T1000 (cell line): ENCODE measurements around the gene RALGPS1.

Experiments
- DNase-seq: peaks from one replicate; lab custom pipeline; 2025; ENCODE audit warnings: mixed read lengths; lab: John Stamatoyannopoulos, UW

The RALGPS1 gene

GRCh38 chr9:127256324-127256723 is 341.7 kb downstream of the RALGPS1 start:
- DNase-seq = no peak

DNA sequence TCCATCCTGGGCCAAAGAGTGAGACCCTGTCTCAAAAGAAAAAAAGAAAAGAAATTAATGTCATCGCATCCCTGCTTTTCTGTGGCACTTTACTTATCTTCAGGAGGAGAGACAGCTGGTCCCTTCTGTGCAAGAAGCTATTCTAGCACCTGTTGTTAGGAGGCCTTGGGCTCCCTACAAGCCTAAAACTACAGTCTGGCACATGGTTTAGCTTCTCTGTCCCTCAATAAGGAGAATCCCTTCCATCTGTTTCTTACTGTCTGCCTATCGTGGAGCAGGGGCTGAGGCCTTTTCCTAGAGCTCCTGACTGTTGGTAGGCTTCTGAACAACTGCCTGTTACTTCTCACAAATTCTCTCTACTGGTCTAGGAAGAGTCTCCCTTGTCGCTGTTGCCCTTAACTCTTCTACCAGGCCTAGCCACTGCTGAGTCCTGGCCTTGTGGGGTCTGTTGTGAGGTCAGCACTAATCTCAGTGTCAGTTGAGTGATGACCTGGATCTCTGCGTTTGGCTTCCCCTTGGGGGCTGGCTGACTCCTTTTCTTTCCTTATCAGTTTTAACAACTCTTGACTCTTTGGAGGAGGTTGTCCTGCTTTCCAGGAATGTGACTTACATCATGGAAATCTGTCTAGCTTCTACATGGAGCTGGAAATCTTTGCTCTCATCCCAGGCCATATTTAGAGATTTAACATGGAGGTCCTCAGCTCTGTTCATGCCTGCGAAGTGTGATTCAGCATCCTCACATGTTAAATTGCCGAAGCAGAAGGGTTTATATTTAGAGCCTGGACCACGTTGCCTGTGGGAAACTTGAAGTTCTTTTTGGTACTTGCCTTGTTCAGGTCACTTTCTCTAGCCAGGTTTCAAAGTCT is 344.3 kb downstream of the RALGPS1 start:
- DNase-seq = no peak

GRCh38 chr9:127262602-127263001 is 348.0 kb downstream of the RALGPS1 start:
- DNase-seq = no peak

DNA sequence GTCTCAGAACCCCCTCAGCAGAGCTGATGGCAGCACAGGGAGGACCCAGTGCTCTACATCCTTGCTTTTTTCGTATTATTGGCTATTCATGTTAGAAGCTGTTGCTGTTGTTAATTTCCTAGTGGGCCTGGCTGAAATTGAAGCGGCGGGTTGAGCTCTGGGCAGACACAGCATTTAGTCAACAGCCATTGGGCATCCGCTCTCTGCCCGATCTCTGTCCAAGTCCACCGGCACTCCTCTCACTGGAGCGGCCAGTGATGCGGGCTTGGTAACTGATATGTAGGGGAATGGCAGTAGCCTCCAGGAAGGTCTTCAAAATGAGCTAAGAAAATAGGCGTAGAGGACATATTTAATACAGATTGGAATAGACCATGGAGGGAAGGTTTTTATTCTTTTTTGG is 348.7 kb downstream of the RALGPS1 start:
- no peak for DNase-seq

DNA sequence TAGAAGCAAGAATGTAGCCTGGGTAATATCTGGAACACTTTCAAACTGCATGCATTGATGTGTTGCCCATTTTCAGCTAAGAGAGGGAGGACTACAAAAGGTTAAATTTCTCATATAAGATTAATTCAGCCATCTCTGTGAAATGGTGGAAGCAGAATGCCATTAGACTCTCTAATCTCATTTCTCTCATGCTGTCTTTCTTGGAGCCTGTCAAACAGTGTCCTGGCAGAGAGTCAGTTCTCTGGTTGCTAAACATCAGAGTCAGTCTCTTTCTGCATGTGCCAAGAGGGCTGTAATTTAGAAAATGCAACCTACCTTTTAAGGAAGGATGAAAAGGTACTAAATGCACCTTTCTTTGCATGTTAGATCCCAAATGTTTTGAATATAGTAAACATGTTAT is 349.1 kb downstream of the RALGPS1 start:
- DNase-seq = no peak

DNA sequence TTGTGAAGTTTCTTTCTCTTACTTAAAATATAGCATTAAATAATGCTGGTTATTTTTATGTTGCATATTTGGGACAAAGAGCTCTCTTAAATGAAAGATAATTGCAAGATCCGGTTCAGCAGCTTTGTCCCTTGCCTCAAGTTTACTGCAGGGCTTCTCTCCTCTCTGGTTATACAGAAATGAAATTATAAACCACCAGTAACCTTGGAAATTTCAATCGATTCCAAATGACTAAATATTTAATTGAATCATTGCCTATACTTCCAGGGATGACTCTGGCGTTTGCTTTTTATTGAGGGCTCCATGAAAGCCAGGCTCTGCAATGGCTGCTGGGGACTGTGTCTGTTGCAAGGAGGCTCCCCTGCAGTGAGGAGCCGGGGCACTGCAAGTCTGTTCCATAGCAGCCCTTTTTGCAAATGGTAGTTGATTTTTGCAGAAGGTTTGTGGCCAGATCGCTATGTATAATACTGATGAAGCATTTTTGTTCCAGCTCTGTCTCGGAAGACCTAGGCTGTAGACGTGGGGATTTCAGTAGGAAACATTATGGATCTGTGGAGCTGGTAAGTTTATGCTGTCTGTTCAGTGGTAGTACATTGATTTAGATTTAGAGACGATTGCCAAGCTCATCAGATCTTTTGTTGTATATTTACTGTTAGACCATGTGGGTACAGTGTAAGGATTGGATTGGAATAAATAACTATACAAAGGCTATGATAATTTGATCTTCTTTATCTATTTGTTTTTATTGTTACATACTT is 350.1 kb downstream of the RALGPS1 start, which contains the start of gene GARNL3:
TSS of gene GARNL3 (plus strand) at position 313 of the 758 bp plus-strand sequence. CDS start at position 417, 104 bp downstream.
- no peak for DNase-seq

GRCh38 chr9:127267793-127268525 is 353.4 kb downstream of the RALGPS1 start:
- no peak for DNase-seq

DNA sequence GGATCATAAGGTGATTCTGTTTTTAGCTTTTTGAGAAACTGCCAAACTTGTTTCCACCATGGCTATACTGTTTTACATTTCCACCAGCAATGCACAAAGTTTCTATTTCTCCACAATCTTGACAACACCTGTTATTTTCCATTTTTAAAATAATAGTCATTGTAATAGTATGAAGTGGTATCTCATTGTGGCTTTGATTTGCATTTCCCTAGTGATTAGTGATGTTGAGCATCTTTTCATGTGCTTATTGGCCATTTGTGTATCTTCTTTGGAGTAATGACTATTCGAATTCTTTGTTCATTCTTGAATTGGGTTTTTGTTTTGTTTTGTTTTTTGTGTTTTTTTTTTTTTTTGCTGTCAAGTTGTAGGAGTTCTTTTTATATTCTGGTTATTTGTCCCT is 354.9 kb downstream of the RALGPS1 start:
- no peak for DNase-seq
